Lower leg skin (tissue), 4 donors: ENCODE data around the gene FAM131A. TPM values are rescaled to one million over a fixed set of nuclear protein-coding genes. Genes with fewer than 3 reads are reported as not detected.

Experiments
- DNase-seq, 2 donors: peaks; one replicate each; pipeline ENCODE4 v3.0.0-alpha.2; 2019; ENCODE audit warnings: low spot score in 2 of 2
- H3K4me3 ChIP-seq: fragments of 200-600 bp; sonication (generic); 2 replicates; pipeline ENCODE4 v1.5.1; 2017; ENCODE audit warnings: mild to moderate bottlenecking, low read depth; ENCODE audit not compliant: poor library complexity, severe bottlenecking
- CTCF ChIP-seq, 3 donors: fragments of 450-650 bp; IDR thresholded peaks; one replicate each; pipeline ENCODE4 v1.5.1; 2016; ENCODE audit warnings: antibody characterized with exemption in 3 of 3, mild to moderate bottlenecking in 3 of 3, moderate library complexity in 2 of 3
- POLR2A ChIP-seq, 2 donors: fragments of 450-650 bp; IDR thresholded peaks; one replicate each; pipeline ENCODE4 v1.6.1; 2016 to 2017; ENCODE audit warnings: antibody characterized with exemption in 2 of 2, mild to moderate bottlenecking in 1 of 2, moderate library complexity in 1 of 2
- WGBS, 2 donors: methylation state at CpG; one replicate each; pipeline ENCODE4 v1.1.5; 2018; 5-methylcytosine and 5-hydroxymethylcytosine counted together
- intact Hi-C: fragments of 100-400 bp; cut with DNase I; formaldehyde crosslinking; loops from one replicate; pipeline ENCODE4 v1.15.0; 2023; ENCODE audit warnings: low total_unique reads
- total RNA-seq, 4 donors: library from RNA; depleted of rRNA; stranded (reverse); fragments of >200 nt; gene quantifications; one replicate each; pipeline ENCODE4 v1.1.0, GENCODE V29; 2016

Gene FAM131A
- total RNA-seq, 4 donors from 2014 or later: 60.3 to 81.7 (median 66.9) TPM

DNA sequence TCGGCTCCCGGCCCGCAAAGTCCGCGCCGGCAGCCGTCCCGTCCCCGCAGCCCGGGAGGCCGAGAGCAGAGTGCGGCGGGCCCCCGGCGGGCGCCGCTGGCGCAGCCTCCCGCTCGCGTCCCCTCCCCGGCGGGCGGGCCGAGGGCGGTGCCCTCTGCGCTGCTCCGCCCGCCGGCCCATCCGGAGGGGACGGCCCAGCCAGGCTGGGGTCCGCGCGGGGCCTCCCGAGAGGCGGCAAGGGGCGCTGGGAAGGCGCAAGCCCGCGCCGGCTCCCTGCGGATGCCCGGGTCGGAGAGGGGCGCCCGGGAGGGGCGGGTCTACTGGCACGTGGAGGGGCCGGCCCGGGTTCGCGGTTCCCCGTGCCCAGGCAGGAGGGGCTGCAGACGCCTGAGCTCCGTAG lies 24.1 kb downstream of the FAM131A start, which contains the start of the genes CLCN2 and POLR2H:
TSS of gene CLCN2 (minus strand) at position 74 of the 400 bp plus-strand sequence. CDS start 126 bp downstream, outside the sequence.
TSS of gene POLR2H (plus strand) at position 179 of the 400 bp plus-strand sequence. CDS start 1,783 bp downstream, outside the sequence.
- WGBS, 2 donors: 1% methylated on average over 27 of the region's 56 CpGs; no CpG with 5 or more reads in 1 of the 2 donors

DNA sequence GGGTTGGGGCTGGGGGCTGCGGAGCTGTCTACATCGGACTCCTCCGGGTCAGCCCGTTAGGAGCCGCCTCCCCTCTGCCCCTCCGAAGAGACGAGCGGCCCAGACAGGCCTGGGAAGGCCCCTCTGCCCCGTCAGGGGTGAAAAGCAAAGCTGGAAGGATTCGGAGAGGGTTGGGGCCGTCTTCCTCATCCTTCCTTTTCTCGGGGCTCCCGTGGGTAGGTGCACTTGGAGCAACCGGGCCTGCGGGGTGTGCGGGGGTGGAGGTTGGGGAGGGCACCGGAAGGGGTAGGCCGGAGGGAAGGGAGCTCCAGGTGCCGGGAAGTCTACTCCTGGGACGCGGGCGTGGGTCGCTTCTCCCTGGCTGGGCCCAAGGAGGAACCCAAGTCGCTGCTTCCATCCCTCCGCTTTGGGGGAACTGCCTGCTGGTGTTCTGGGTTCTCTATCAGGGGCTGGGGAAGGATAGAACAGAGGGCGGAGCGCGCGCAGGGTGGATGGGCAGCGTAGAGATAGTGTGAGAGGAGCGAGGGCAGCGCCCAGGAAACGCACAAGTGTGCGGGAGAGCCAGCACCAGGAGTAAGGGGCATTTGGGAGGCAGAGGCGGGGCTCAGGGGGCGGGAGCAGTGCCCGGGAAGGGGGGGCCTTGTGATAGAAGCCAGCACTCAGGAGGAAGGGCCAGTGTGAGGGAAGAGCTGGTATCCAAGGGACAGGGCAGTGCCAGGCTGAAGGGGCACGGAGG lies 24.7 kb downstream of the FAM131A start:
- peak overlapping the region; percentile 69 for H3K4me3 ChIP-seq
- DNase-seq: peak; percentile 59 to 94
- no peak for TF ChIP-seq POLR2A (IDR thresholded peaks at IDR 0.05)
- TF ChIP-seq CTCF (IDR thresholded peaks at IDR 0.05): no peak
- WGBS, 2 donors: 0% methylated on average over 33 to 38 of the region's 38 CpGs
- intact Hi-C loops: loop anchor here (5.0 kb wide), 1 partner anchor 105 kb away; no protein-coding TSS in a partner anchor

More for the DNA sequence above, 24.1 kb downstream of the FAM131A start, which contains the start of the genes CLCN2 and POLR2H:
- intact Hi-C loops: loop anchor here (5.0 kb wide), 1 partner anchor 106 kb away; no protein-coding TSS in a partner anchor
- TF ChIP-seq POLR2A (IDR thresholded peaks at IDR 0.05): no peak
- no peak for TF ChIP-seq CTCF (IDR thresholded peaks at IDR 0.05)
- DNase-seq: peak in 1 of 2 donors; percentile 91
- H3K4me3 ChIP-seq: peak within 1 kb of the TSS; percentile 69

- TF ChIP-seq POLR2A (IDR thresholded peaks at IDR 0.05): no peak
- TF ChIP-seq CTCF (IDR thresholded peaks at IDR 0.05): peak in 1 of 3 donors; percentile 42
- intact Hi-C loops: loop anchor here (5.0 kb wide), 1 partner anchor 104 kb away; no protein-coding TSS in a partner anchor
- peak overlapping the region; percentile 69 for H3K4me3 ChIP-seq
- DNase-seq: peak; percentile 95 to 99
- WGBS, 2 donors: 0 to 1% methylated on average over 39 to 56 of the region's 68 CpGs
Observed at GRCh38 chr3:184362668-184363546, 25.5 kb downstream of the FAM131A start.

- H3K4me3 ChIP-seq: no peak overlapping the region
- WGBS, 2 donors: 85 to 88% methylated on average over 5 of the region's 5 CpGs
- TF ChIP-seq POLR2A (IDR thresholded peaks at IDR 0.05) (no peak), CTCF (IDR thresholded peaks at IDR 0.05) (no peak)
- intact Hi-C loops: no loop called here
- no peak for DNase-seq
Observed at GRCh38 chr3:184366619-184367289, 29.4 kb downstream of the FAM131A start.

GRCh38 chr3:184368116-184368515 lies 30.7 kb downstream of the FAM131A start:
- TF ChIP-seq CTCF (IDR thresholded peaks at IDR 0.05) (no peak), POLR2A (IDR thresholded peaks at IDR 0.05) (no peak)
- no peak overlapping the region for H3K4me3 ChIP-seq
- no peak for DNase-seq
- intact Hi-C loops: loop anchor here (2.0 kb wide), 1 partner anchor 177 kb away; no protein-coding TSS in a partner anchor
- WGBS, 2 donors: 87 to 91% methylated on average over 9 of the region's 9 CpGs
